Measurements from ENCODE around the gene NRCAM. TPM values are rescaled to one million over a fixed set of nuclear protein-coding genes. Genes with fewer than 3 reads are reported as not detected.

Gene NRCAM
- total RNA-seq, 1 experiment from 2014 or later, result 40.3 TPM

DNA sequence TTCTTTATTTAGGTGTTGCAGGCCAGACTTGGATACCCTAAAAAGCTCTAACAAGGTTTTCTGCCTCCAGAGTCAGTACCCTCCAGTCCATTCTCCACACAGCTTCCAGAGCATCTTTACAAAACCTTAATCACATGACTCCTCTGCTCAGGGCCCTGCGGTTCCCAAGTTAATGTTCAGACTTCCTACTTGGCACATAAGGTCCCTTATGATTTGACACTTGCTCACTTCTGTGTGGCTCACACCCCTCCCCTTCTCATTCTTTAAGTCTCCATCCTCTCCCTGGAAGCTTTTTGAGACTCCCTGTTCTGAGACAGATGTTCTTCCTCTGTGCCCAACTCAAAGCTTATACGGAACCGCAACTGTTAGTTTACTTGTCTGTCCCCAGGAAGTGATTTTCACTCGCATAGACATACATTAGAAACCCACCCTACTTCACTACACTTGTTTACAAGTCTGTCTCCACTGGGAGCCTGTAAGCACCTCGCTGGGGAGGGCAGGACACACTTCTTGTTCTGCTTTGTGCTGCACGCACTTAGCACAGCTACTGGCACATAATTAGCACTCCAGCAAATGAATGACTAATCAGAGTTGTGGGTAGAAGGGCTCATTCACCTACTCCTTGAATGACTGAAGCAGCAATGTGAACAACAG is 171.8 kb downstream of the NRCAM start:
- no peak for TF ChIP-seq EZH2 (IDR thresholded peaks at IDR 0.05; ENCODE audit: low read depth)
- TF ChIP-seq, protein P1, sequence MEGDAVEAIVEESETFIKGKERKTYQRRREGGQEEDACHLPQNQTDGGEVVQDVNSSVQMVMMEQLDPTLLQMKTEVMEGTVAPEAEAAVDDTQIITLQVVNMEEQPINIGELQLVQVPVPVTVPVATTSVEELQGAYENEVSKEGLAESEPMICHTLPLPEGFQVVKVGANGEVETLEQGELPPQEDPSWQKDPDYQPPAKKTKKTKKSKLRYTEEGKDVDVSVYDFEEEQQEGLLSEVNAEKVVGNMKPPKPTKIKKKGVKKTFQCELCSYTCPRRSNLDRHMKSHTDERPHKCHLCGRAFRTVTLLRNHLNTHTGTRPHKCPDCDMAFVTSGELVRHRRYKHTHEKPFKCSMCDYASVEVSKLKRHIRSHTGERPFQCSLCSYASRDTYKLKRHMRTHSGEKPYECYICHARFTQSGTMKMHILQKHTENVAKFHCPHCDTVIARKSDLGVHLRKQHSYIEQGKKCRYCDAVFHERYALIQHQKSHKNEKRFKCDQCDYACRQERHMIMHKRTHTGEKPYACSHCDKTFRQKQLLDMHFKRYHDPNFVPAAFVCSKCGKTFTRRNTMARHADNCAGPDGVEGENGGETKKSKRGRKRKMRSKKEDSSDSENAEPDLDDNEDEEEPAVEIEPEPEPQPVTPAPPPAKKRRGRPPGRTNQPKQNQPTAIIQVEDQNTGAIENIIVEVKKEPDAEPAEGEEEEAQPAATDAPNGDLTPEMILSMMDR (conservative IDR thresholded peaks at IDR 0.05), result no peak
- no peak for DNase-seq
- Histone ChIP-seq H3F3A (ENCODE audit: insufficient read depth, low read depth) (no peaks in the 10 kb centered on the region), H3K4me2 (no peak overlapping the region), H3K4me1 (replicated peaks; ENCODE audit: insufficient read depth) (no peaks in the 10 kb centered on the region), H2AFZ (no peak overlapping the region), H3K27me3 (ENCODE audit: insufficient read depth, low read depth) (no peaks in the 10 kb centered on the region), H3K9me2 (ENCODE audit: insufficient read depth) (no peaks in the 10 kb centered on the region), H3K4me3 (no peak overlapping the region), H3K9me3 (ENCODE audit: insufficient read depth, low read depth) (no peaks in the 10 kb centered on the region), H3K79me2 (ENCODE audit: low read depth) (no peaks in the 10 kb centered on the region), H4K20me1 (ENCODE audit: insufficient read depth) (no peaks in the 10 kb centered on the region), H3K36me3 (ENCODE audit: low read depth) (no peaks in the 10 kb centered on the region), H3K27ac (no peak overlapping the region)
- POLR2A ChIA-PET (ENCODE audit: unreplicated experiment), result no interaction called here
- intact Hi-C loops (cut with micrococcal nuclease; ENCODE audit: unreplicated experiment), result no loop called here
- no TSS peak for BruUV-seq (replicated peaks)
- CTCF ChIA-PET, result no interaction called here

DNA sequence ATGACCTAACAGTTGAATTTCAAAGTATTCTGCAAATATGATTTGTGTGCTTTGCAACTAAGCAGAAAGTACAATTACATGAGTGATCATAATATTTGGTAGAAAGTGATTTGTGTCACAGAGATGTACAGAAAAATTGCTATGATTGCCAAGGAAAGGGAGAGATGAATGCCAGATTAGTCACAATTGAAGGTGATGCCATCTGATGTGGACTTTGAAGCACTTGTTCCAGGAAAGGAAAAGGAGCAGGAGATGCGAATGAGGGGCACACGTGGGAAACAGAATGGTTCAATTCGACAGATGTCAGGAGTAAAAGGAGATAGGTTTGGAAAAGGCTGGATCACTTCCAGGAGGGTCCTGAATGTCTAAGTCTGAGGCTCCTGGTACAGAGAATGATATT is 173.0 kb downstream of the NRCAM start:
- Histone ChIP-seq H3K4me1 (replicated peaks; ENCODE audit: insufficient read depth) (no peaks in the 10 kb centered on the region), H3K4me2 (no peak overlapping the region)
- intact Hi-C loops (cut with micrococcal nuclease; ENCODE audit: unreplicated experiment), result no loop called here

DNA sequence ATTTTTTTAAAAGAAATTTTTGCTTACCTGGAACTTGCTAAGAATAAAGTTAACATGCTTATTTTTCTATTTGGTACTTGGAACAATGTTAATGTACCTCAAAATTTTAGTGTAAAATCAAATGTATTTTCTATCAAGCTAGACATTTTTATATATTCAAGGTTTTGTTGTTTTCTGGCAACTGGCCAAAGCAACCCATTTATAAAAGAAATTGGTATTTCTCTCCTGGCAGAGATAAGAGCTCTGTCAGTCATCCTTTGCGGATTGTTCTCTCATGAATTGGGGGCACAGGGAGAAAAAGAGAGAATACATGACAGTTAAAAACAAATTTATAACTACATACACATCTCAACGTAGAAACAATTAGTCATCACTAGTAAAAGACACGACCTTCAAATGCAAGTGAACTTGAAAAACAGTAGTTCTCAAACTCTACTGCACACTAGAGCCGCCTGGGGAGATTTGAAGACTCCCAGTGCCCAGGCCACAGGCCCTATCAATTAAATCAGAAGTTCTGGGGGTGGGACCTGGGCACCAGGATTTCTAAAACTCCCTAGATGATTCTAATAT is 173.7 kb downstream of the NRCAM start:
- Histone ChIP-seq H3K27ac (no peak overlapping the region), H3K4me2 (no peak overlapping the region), H2AFZ (no peak overlapping the region), H3K36me3 (ENCODE audit: low read depth) (no peaks in the 10 kb centered on the region), H3K27me3 (ENCODE audit: insufficient read depth, low read depth) (no peaks in the 10 kb centered on the region), H3K9me2 (ENCODE audit: insufficient read depth) (no peaks in the 10 kb centered on the region), H3K9me3 (ENCODE audit: insufficient read depth, low read depth) (no peaks in the 10 kb centered on the region), H3K4me3 (no peak overlapping the region), H3F3A (ENCODE audit: insufficient read depth, low read depth) (no peaks in the 10 kb centered on the region), H3K79me2 (ENCODE audit: low read depth) (no peaks in the 10 kb centered on the region), H3K4me1 (replicated peaks; ENCODE audit: insufficient read depth) (no peaks in the 10 kb centered on the region), H4K20me1 (ENCODE audit: insufficient read depth) (no peaks in the 10 kb centered on the region)
- DNase-seq, result no peak
- ChIA-PET POLR2A (ENCODE audit: unreplicated experiment) (interaction anchor here (0.7 kb wide), 1 partner anchor 23 kb away, joined by 5 read pairs; no protein-coding TSS in a partner anchor), CTCF (no interaction called here)
- no peak for TF ChIP-seq EZH2 (IDR thresholded peaks at IDR 0.05; ENCODE audit: low read depth)
- TF ChIP-seq, protein P1 (conservative IDR thresholded peaks at IDR 0.05), result no peak
- intact Hi-C loops (cut with micrococcal nuclease; ENCODE audit: unreplicated experiment), result no loop called here
- BruUV-seq (replicated peaks), result no TSS peak

More for the DNA sequence above, 173.0 kb downstream of the NRCAM start:
- CTCF ChIA-PET, result no interaction called here
- no peaks in the 10 kb centered on the region for H4K20me1 ChIP-seq (ENCODE audit: insufficient read depth)
- no peak for DNase-seq
- no peak overlapping the region for H3K27ac ChIP-seq
- H3K4me3 ChIP-seq, result no peak overlapping the region
- no peaks in the 10 kb centered on the region for H3K27me3 ChIP-seq (ENCODE audit: insufficient read depth, low read depth)
- no peak overlapping the region for H2AFZ ChIP-seq
- TF ChIP-seq, protein P1 (conservative IDR thresholded peaks at IDR 0.05), result no peak
- TF ChIP-seq EZH2 (IDR thresholded peaks at IDR 0.05; ENCODE audit: low read depth), result no peak
- no peaks in the 10 kb centered on the region for H3F3A ChIP-seq (ENCODE audit: insufficient read depth, low read depth)
- H3K9me3 ChIP-seq (ENCODE audit: insufficient read depth, low read depth), result no peaks in the 10 kb centered on the region
- no peaks in the 10 kb centered on the region for H3K36me3 ChIP-seq (ENCODE audit: low read depth)
- no peaks in the 10 kb centered on the region for H3K79me2 ChIP-seq (ENCODE audit: low read depth)
- POLR2A ChIA-PET (ENCODE audit: unreplicated experiment), result no interaction called here
- no peaks in the 10 kb centered on the region for H3K9me2 ChIP-seq (ENCODE audit: insufficient read depth)
- BruUV-seq (replicated peaks), result no TSS peak

All from PC-9 (cell line).